Cortex of kidney (tissue), 1 donor: Measurements from ENCODE around the gene RPH3AL.

ENCODE experiments used
- DNase-seq: peaks from one replicate; lab custom pipeline; 2025; lab: John Stamatoyannopoulos, UW

RPH3AL gene, protein sequence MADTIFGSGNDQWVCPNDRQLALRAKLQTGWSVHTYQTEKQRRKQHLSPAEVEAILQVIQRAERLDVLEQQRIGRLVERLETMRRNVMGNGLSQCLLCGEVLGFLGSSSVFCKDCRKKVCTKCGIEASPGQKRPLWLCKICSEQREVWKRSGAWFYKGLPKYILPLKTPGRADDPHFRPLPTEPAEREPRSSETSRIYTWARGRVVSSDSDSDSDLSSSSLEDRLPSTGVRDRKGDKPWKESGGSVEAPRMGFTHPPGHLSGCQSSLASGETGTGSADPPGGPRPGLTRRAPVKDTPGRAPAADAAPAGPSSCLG

DNA sequence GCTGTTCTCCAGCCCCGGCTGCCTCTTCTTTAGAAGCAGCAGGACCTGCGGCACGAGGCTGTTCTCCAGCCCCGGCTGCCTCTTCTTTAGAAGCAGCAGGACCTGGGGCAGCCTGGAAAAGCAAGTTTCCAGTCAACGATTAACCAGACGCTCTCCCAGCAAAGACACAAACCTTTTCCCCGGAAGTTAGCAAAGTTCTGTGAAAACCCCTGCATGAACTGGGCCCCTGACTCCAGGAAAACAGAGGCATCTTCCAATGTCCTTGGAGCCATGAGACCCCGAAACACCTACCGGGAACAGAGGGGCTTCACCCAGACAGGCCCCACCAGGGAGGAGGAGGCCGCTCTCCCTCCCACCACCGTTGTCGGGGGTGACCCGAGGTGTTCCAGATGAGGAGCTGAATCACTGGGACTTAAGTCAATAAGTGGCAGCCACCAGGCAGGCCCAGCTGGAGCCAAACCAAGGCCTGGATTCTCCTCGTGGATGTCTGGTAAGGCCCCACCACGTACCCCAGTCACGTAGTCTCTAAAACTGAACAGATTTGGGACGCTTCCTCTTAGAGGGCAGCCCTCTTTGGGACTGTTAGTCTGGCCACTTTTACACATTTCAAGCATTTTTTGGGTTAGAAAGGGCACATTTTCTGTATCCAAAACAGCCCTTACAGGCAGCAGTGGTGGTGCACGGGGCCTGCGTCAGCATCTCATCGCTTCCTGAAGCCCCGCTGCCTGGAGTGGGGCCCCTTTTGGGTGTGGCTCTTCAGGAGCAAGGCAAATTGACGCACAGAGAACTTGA is at the start of gene RPH3AL:
RPH3AL (minus strand) TSS at position 387 of the 792 bp plus-strand sequence. CDS start 25,264 bp downstream, outside the sequence.
- no peak for DNase-seq

DNA sequence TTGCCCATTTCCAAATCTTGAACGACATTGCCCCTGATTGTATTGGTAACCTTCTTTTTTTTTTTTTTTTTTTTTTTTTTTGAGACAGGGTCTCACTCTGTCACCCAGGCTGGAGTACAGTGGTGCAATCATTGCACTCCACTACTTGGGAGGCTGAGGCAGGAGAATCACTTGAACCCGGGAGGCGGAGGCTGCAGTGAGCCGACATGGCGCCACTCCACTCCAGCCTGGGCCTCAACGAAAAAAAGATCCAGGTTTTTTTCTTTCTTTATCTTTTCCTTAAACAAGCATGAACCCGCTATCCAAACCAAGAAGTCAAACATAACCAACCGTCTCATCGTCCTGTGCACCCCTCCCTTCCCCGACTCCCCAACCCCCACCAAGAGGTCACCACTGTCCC is 47.6 kb upstream of the RPH3AL start:
- DNase-seq = no peak

DNA sequence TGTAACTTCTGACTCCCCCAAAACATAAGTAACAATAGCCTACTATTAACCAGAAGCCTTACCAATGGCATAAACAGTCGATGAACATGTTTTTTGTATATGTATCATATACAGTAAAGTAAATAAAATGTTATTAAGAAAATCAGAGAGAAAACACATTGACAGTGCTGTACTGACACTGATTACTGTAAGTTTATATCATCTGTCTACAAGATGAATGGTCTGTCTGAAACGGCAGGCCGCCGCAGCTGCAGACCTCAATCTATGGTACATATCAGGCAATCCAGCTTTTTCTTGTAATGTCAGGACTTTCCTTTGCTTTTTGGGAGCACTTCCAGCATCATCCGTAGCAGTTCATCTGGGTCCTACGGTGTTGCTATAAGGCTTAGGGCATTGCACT is 44.2 kb upstream of the RPH3AL start:
- DNase-seq = no peak

DNA sequence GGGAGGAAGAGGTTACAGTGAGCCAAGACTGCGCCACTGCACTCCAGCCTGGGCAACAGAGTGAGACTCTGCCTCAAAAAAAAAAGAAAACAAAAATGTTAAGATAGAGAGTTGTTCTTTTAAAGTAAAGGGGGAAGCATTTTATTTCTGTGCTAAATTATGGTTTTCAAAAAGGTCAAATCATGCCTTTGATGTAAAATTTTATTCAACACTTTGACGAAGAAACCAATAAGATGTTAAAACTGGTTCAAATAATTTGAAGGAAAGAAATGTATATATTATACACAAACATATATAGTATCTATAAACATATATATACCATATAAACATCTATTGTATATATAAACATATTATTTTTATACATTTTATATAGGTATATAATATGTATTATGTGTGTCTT is 43.4 kb upstream of the RPH3AL start:
- no peak for DNase-seq

DNA sequence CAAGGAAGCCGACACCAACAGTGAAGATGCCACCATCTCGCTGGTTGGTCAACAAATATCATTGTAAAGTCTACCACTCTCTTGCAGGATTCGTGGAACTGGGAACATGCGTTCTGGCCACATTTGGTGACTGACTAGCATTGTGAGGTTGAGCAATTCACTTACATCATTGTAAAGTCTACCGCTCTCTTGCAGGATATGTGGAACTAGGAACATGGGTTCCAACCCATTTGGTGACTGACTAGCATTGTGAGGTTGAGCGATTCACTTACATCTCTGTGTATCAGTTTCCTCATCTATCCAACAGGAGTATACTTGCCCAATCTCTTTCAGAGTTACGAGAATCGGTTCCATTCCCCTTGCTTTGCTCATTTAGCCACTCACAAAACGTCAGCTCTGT is 42.6 kb upstream of the RPH3AL start:
- no peak for DNase-seq

DNA sequence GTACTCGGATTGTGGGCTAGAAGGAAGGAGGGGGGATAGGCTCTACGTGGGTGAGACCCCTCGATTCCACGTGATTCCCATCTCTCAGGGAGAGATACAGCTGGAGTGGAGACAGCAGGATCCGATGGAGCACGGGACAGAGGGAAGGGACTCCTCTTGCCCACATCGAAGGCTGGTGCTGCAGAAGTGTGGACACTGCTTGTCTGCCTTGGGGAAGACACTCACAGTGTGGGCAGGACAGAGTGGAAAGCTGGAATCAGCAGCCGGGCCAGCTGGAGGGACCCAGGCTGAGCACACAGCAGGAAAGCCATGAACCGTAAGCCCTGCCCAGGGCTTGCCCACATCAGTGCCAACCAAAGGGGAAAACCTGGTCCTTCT is 42.1 kb upstream of the RPH3AL start:
- DNase-seq = no peak

DNA sequence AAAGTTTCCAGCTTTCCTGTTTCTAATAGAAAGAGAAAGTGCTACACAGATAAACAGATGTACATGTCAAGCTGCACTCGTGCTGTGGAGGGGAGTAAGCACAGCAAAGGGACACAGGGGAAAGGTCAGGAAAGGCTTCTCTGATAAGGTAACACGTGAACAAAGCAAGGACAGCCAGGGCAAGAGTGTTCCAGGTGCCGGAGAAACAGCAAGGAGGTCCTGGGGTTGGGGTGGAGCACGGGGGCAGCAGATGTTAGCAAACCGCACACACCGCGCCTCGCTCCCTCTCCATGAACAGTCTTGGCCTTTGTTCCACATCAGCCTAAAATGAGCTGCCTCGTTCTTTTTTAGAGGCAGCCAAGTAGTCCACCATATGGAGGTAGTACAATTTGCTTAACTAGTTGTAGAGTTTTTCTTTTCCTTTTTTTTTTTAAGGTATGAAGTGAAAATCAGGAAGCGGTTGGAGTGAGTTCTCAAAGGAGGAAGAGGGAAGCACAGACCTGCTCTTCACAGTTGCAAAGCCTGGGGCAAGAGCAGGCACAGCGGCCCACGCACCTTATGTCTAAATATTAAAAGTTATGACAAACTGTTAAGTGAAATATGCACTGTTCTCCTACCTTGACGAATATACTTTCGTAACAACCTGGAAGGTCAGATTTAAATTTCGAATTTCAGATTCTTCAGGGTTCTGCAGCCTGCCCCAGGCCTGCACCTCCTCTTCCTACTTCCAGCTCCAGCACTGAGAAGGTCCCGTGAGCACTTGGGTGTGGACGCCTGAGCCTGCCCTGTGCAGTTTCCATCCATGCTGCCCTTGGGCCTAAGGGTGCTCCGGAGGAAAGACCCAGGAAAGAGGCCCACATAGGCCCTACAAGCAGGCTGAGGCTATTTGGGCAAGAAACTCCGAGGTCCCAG is 41.5 kb upstream of the RPH3AL start:
- DNase-seq = no peak

DNA sequence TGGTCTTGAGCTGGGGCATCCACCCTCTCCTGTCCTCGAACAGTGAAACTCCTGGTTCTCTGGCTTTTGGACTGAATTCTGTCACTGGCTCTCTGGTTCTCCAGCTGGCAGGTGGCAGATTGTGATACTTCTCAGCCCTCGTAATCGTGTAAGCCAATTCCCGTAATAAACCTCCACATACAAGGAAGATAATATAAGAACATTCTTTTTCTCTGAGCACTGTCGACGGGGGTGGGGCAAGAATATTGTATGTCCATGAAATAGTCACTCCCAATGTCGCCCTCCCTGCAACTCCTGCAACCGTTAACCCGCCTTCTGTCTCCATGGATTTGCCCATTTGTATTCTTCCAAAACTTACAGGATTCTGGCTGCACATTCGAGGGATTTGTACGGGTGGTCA is 39.2 kb upstream of the RPH3AL start:
- DNase-seq = no peak

DNA sequence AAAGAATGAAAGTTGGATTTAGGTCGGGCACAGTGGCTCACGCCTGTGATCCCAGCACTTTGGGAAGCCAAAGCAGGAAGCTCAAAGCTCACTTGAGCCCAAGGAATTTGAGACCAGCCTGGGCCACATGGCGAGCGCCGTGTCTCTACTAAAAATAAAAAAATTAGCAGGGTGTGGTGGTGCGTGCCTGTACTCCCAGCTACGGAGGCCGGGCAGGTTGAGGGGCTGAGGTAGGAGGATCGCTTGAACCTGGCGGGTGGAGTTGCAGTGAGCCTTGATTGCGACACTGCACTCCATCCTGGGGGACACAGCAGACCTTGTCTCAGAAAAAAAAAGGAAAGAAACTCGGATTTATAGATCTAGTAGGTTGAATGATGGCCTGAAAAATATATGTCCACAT is 37.4 kb upstream of the RPH3AL start:
- DNase-seq = no peak

DNA sequence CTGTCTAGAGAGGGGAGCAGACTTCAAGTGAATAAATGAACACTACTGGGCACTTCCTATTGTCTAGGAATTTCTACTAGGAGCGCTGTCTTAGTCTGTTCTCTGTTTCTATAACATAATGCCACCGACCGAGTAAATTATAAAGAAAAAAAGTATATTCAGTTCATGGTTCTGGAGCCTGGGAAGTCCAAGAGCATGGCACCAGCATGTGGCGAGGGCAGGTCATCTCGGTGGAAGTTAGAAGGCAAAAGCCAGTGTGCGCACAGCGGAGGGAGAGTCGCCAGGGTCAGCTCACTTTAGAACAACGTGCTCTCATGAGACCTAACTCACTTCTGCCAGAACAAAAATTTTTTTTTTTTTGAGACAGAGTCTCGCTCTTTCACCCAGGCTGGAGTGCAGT is 35.5 kb upstream of the RPH3AL start:
- no peak for DNase-seq

DNA sequence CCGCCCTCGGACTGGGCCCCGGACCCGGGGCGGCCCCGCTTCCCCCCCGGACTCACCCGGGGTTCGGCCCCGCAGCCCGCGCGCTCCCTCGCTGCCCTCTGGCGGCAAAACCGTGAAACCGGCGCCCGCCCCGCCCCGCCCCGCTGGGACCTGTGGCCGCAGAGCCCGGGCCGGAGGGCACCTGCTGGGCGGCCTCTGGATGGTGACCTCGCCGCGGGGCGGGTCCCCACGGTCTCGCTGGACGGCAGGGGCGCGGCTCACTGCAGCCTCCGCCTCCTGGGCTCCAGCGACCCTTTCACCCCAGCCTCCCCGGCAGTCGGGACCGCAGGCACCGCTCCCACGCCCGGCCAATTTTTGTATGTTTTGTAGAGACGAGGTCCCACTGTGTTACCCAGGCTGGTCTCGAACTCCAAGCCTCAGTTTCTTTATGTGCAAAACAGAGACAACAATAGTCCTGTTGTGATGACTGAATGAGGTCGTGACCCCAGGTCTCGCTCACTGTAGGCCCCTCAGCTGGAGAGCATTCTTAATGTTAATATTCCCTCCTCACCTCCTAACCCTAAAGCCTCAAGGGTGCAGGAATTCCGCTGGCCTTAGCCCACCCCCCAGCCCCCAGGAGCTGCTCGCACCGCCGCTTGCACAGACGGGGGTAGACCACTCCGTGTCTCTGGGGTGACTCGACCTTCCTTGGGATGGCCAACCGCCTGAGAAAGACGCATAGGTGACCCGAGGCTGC is 33.7 kb upstream of the RPH3AL start:
- no peak for DNase-seq

DNA sequence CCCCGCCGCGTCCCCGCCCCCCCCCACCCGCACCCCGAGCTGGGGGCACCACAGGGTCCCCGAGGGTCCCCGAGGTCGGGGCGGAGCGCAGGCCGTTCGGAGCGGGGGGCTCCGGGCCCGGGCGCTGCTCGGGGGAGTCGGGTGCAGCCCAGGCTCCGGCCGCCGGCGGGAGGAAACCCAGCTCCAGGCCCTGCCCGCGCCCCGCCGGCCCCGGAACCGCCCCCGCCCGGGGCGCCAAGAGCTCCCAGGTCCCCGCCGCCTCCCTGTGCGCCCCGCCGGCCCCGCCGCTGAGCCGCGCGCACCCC is 33.2 kb upstream of the RPH3AL start:
- no peak for DNase-seq

DNA sequence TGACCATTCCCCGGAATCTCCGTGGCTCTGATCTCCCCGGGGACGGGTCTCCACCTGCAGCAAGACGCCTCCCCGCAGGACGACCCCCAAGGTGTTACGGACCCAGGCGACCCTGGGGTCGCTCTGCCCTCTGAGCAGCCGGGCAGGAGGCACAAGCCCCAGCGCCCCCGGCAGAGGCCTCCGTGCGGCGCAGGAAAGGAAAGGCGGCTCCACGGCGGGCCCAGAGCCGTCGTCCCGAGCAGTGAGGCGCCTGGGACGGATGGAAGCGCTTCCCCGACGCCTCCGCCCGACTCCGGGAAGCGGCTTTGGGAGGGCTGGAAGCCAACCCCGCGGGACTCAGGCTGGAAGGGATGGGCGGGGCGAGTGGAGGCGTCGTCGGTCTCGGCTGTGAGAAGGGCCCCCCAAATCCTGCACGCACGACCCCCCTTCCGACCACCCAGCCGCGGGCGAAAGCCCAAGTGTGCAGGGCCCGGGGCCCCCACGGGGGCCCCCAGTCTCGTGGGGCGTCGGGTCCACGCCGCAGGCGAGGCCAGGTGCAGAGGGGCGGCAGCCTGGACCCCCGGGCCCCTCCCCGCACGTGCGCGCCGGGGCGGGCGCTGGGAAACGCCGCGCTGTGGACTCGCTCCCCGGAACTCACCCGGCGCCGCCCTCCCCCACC is 32.7 kb upstream of the RPH3AL start:
- DNase-seq = no peak

DNA sequence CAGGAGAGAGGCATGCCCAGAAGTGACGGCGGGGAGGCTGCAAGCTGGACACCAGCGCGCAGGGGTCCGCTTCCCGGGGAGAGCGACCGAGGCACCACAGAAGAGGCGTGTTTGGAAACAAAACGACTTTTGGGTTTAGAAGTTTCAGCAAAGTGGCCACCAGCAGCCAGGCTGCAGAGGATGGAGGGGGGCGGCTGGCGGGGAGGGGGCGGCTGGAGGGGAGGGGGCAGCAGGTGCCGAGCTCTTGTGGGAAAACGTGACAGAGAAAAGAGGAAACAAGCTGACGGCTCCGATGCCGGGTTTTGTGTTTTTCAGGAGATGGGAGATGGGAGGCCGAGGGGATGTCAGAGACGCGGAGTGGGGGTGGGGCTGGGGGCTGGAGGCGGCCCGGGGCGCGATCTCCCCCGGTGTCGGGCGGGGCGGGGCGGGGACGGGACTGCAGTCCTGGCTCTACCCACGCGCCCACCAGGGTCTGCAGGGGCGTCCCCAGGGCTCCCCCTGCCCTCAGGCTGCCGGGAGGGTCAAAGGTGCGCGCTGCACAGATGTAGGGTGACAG is 32.1 kb upstream of the RPH3AL start:
- no peak for DNase-seq

DNA sequence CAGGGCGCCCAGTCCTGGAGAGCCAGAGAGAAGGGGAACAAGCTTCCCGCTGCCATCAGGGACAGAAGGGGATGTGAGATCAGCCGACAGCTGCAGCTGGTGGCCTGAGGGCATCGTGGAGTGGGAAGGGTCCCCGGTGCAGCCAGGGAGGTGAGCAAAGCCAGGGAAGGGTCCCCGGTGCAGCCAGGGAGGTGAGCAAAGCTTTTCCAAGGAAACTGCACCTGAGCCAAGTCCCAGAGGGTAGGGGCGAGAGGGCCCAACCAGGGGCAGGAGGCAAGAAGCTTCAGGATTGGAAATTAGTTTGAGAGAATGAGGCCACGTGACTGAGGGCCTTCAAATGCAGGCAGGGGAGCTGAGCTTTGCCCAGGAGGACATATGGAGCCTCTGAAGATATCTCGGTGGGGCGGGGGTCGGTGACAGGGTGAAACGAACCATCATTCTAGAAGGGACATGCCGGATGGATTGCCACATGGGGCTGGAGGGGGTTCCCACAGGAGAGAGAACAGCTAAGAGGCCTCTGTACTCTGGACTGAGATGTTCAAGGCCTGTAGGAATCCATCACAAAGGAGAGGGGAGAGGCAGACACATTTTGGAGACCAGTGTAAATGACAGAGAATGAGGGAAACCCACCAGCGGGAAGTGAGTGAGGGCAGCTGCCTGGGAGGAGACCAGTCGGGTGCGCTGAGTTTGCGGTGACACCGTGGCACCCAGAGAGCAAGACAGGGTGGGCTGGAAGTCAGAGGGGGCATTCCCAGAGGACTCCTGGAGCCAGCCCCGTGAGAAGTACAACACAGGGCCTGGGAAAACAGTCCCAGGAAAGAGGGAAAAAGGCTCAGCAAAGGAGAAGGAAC is 31.4 kb upstream of the RPH3AL start:
- no peak for DNase-seq

DNA sequence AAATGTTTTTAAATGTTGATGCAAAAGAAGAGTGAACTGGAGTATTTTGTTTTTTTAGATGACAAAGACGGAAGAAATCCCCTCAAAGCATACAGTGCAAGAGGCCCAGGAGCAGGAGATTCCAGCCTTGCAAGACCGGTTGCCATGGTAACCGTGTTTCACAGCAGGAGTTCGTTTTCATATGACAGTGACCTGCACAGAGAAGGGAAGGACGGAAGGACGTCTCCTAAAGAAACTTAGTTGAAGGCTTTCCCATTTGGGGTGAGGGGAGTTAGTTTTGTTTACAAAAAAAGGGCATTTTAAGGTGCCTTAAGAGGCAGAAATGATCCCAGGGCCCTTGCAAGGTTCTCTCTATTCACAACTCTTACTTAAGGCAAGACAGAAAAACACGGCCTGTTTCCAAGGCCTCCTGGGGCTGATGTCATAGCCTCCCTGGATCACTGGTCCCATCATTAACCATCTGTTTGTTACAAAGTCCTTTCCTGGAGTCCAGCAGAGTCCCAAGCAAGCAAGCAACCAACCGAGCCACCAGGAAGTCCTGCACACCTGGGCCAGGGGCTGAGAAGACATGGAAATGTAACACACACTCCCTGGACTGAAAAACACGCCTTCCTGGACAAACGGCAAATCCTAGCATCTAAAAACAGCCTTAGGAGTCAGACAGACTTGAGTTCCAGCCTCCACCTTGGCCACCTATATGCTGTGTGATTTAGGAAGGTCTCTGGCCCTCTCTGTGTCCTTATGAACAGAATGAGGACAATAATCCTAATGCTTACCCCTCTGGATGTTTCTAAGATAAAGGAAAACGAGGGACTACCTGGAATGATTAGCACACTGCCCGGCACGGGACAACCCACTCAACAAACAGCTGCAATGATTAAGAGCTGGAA is 30.3 kb upstream of the RPH3AL start:
- no peak for DNase-seq

DNA sequence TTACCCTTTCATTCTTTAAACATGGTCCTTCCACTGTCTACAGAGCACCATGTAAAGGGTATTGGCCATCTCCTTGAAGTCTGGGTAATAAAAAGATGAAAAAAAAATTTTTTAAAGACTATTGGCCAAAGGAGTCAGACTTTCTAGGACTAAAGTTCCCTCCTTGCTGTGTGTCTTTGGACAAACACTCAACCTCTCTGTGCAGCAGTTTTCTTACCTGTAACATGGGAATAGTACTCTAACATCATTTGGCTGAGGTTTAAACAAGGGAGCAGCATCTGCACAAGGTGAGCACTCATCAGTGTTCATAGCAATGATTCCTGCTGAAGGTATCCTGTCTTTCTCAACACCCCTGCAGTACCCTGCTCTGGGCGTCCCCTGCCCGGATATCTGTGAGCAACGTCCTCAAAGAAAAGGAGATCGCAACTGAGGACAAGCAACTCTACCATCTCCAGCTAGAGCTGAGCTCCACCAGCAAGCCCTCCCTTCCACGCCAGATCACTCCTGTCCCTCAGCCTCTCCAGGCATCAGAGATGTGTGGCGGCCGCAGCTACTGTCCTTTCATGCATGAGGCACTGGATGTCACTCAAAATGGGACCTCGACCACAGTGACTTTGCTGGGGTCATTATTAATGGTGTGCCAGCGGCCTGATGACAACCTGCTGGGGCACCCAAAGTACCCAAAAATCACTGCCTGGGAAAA is 29.5 kb upstream of the RPH3AL start:
- DNase-seq = no peak

DNA sequence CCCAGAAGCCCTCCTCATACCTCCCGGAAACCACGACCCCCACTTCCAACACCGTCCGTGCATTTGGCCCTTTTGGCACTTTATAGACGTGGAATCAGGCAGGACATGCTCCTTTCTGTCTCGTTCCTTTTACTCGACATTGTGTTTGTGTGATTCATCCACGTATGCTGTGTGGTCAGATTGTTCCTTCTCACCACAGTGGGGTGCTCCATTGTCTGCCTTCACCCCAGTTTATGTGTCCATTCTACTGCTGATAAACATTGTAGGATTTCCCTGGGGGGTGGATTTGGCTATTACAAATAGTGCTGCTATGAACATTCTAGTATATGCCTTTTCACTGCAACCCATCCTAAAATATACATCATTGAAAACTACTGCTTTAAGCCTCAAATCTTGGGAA is 28.9 kb upstream of the RPH3AL start:
- no peak for DNase-seq
